ENCODE results near the gene ANKDD1B. TPM values are rescaled to one million over a fixed set of nuclear protein-coding genes. Genes with fewer than 3 reads are reported as not detected.

Gene ANKDD1B
- total RNA-seq, 1 donor from 2014 or later, result 1.6 TPM

DNA sequence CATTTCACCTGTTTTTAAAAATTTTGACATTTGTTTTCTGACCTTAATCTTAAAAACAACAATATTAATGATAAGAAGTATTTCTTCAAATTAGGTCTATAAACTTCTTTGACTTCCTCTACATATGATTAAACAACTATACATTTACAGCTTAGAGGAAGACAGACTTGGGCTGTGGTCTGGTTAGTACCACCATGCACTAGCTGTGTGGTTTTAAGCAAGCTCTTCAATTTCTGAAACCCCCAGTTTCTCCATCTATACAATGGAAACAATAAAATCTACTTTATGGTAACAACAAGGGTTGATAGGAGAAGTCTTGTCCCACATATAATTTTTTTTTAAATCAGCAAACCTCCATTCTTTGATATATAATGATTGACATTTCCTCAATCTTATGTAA lies 15.7 kb downstream of the ANKDD1B start:
- Mint-ChIP-seq H3K27me3 (no peaks in the 10 kb centered on the region), H3K4me3 (no peak overlapping the region), H3K36me3 (no peaks in the 10 kb centered on the region), H3K27ac (no peak overlapping the region), H3K9me3 (no peaks in the 10 kb centered on the region), H3K4me1 (ENCODE audit: unreplicated experiment) (peaks cover 8% of the 10 kb centered on the region)
- no peak for DNase-seq (ENCODE audit: extremely low spot score, unreplicated experiment)
- TF ChIP-seq, protein P1, sequence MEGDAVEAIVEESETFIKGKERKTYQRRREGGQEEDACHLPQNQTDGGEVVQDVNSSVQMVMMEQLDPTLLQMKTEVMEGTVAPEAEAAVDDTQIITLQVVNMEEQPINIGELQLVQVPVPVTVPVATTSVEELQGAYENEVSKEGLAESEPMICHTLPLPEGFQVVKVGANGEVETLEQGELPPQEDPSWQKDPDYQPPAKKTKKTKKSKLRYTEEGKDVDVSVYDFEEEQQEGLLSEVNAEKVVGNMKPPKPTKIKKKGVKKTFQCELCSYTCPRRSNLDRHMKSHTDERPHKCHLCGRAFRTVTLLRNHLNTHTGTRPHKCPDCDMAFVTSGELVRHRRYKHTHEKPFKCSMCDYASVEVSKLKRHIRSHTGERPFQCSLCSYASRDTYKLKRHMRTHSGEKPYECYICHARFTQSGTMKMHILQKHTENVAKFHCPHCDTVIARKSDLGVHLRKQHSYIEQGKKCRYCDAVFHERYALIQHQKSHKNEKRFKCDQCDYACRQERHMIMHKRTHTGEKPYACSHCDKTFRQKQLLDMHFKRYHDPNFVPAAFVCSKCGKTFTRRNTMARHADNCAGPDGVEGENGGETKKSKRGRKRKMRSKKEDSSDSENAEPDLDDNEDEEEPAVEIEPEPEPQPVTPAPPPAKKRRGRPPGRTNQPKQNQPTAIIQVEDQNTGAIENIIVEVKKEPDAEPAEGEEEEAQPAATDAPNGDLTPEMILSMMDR (conservative IDR thresholded peaks at IDR 0.05), result no peak

DNA sequence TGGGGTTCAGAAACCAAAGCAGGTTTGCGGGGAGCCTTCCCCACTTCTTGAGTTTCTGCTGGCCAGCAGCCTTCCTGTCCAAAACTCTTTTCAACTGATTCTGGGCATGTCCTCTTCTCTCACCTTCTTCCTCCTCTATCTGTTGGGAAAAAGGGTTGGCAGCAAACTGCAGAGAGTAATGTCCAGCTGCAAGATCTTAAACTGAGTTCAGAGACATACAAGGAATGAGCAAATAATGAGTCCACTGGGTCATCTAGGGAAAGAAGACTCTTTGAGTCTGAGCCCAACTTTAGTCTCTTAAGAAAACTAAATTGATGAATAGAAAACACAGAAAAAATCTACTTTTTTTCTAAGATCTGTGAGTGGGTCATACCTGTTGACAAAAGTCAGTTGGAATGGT lies 16.5 kb downstream of the ANKDD1B start:
- Mint-ChIP-seq H3K9me3 (no peaks in the 10 kb centered on the region), H3K27me3 (no peaks in the 10 kb centered on the region)

DNA sequence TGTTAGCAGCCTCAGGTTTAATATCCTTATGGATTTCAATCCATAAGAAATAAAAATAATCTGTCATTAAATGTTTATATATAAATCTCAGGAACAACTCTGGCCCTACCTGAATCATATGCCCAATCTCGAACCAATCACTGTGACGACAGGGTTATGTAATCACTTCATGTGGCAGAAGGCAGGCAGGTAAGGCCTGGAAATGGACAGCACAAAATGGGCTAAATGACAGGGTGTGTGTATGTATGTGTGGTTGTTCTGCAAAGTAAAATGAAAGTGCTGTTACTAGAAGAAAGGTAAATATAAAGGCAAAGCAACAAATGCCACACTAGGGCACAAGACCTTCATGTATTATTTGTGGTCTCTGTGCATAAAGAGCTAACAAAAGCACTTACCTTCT lies 19.6 kb downstream of the ANKDD1B start:
- Mint-ChIP-seq H3K27me3 (no peaks in the 10 kb centered on the region), H3K4me3 (no peak overlapping the region), H3K36me3 (no peaks in the 10 kb centered on the region), H3K9me3 (no peaks in the 10 kb centered on the region), H3K27ac (no peak overlapping the region), H3K4me1 (ENCODE audit: unreplicated experiment) (no peaks in the 10 kb centered on the region)
- DNase-seq (ENCODE audit: extremely low spot score, unreplicated experiment), result no peak
- TF ChIP-seq, protein P1 (conservative IDR thresholded peaks at IDR 0.05), result no peak

More for the DNA sequence above, 16.5 kb downstream of the ANKDD1B start:
- Mint-ChIP-seq H3K4me3 (no peak overlapping the region), H3K4me1 (ENCODE audit: unreplicated experiment) (peaks cover 8% of the 10 kb centered on the region), H3K36me3 (no peaks in the 10 kb centered on the region), H3K27ac (no peak overlapping the region)
- DNase-seq (ENCODE audit: extremely low spot score, unreplicated experiment), result no peak
- TF ChIP-seq, protein P1 (conservative IDR thresholded peaks at IDR 0.05), result no peak

DNA sequence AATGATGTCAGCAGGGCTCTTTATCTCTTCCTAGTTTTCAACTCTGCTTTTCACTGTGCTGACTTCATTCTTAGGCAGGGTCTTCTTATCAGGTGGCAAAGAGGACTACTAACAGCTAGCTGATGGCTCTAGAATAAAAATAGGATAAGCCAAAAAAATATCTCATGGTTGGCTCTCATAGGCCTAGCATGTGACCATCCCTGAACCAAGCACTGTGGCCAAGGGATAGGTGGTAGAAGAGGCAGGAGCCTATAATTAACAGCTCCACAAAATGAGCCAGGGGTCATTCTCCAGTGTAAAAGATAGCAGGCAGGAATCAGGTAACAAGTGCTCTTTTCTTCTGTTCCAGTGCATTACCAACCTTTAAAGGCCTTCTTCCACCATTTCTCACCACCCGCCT lies 21.1 kb downstream of the ANKDD1B start:
- TF ChIP-seq, protein P1 (conservative IDR thresholded peaks at IDR 0.05), result no peak
- peaks cover 7% of the 10 kb centered on the region for H3K36me3 Mint-ChIP-seq
- H3K9me3 Mint-ChIP-seq, result no peaks in the 10 kb centered on the region
- no peaks in the 10 kb centered on the region for H3K4me1 Mint-ChIP-seq (ENCODE audit: unreplicated experiment)
- no peak for DNase-seq (ENCODE audit: extremely low spot score, unreplicated experiment)
- H3K27me3 Mint-ChIP-seq, result no peaks in the 10 kb centered on the region
- H3K27ac Mint-ChIP-seq, result no peak overlapping the region
- no peak overlapping the region for H3K4me3 Mint-ChIP-seq

DNA sequence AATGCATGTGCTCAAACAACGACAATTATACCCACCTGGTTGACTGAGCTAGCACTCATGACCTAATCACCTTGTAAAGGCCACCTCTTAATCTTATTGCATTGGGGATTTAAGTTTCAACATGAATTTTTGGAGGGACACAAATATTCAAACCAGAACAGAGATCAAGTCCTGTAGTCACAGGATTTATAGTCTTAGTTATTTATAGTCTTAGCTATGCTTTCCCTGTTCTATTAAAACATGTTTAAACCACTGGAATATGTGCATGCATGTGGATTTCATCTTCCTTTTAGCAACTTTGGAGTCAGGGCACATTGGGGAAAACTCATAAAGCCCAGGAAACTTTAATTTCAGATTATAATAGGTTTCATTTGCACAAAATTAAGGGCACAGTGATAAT lies 26.7 kb downstream of the ANKDD1B start:
- Mint-ChIP-seq H3K27me3 (no peaks in the 10 kb centered on the region), H3K9me3 (no peaks in the 10 kb centered on the region), H3K4me1 (ENCODE audit: unreplicated experiment) (no peaks in the 10 kb centered on the region), H3K4me3 (no peak overlapping the region), H3K27ac (no peak overlapping the region), H3K36me3 (peaks cover 10% of the 10 kb centered on the region)
- TF ChIP-seq, protein P1 (conservative IDR thresholded peaks at IDR 0.05), result no peak
- DNase-seq (ENCODE audit: extremely low spot score, unreplicated experiment), result no peak

All from type B pancreatic cell (in vitro differentiated cells).